Measurements from ENCODE around the gene SAMHD1. TPM values are rescaled to one million over a fixed set of nuclear protein-coding genes. Genes with fewer than 3 reads are reported as not detected.

Gene SAMHD1
- total RNA-seq, 2 donors from 2014 or later = 33.2 to 49.2 TPM

DNA sequence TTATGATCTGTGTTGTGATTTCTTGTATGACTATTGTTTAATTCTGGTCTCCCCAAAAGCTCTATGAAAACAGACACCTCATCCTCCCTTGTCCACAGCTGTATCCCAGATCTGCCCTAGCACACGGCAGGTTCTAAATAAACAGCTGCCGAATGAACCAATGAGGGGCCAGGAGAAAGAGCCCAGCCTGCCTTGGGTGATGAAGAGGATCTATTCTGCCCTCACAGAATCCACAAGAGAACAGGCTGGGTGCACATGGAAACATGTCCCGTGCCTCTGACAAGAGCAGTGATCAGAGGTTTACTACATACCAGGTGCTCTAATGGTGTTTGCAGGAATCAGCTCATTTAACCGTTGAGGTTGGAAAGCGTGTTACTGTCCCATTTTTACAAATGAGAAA lies 91.2 kb downstream of the SAMHD1 start:
- no peak for ATAC-seq (replicated peaks in 1 of 2)
- Mint-ChIP-seq H3K9me3 (no peaks in the 10 kb centered on the region), H3K27me3 (ENCODE audit: low read depth) (peaks cover 7% of the 10 kb centered on the region), H3K36me3 (ENCODE audit: insufficient read depth in 2 of 2) (no peaks in the 10 kb centered on the region), H3K4me1 (ENCODE audit: low read depth) (peaks cover 17% of the 10 kb centered on the region), H3K27ac (no peak overlapping the region), H3K4me3 (no peak overlapping the region)
- no peak for DNase-seq

DNA sequence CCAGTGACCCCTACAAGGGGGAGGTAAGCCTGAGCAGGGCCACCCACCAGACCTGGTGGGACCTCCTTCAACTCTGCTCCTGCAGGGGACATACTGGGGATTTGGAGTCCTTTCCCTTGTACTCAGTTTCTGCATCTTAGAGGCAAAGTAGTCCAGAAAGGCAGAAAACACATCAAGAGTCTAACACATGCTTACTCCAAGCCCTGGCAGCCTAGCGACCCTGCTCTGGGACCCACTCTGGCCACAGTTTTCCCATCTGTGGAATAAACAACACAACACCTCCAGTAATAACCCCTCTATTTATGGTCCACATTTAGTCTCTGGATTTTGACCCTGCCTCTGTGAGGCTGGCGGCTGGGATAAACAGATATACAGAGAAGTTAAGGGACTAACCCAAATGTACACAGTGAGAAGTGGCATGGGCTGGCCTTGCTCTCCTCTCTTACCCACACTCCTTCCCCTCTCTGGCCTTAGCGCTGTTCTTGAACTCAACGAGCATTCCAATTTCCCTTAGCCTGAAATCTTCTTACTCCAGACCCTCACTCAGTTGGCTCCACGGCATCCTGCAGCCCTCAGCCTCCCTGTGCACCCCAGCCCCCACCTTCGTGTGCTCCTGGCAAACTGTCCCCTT lies 91.7 kb downstream of the SAMHD1 start:
- Mint-ChIP-seq H3K4me3 (no peak overlapping the region), H3K27me3 (ENCODE audit: low read depth) (peaks cover 2% of the 10 kb centered on the region), H3K27ac (no peak overlapping the region), H3K9me3 (no peaks in the 10 kb centered on the region), H3K4me1 (ENCODE audit: low read depth) (peaks cover 12% of the 10 kb centered on the region), H3K36me3 (ENCODE audit: insufficient read depth in 2 of 2) (no peaks in the 10 kb centered on the region)
- DNase-seq (no peak), ATAC-seq (replicated peaks in 1 of 2) (no peak)

GRCh38 chr20:36859282-36859555 lies 92.3 kb downstream of the SAMHD1 start:
- H3K36me3 Mint-ChIP-seq (ENCODE audit: insufficient read depth in 2 of 2) = no peaks in the 10 kb centered on the region
- no peaks in the 10 kb centered on the region for H3K27me3 Mint-ChIP-seq (ENCODE audit: low read depth)
- ATAC-seq (replicated peaks in 1 of 2) = no peak
- no peak for DNase-seq
- H3K27ac Mint-ChIP-seq = no peak overlapping the region
- H3K4me3 Mint-ChIP-seq = no peak overlapping the region
- H3K9me3 Mint-ChIP-seq = no peaks in the 10 kb centered on the region
- H3K4me1 Mint-ChIP-seq (ENCODE audit: low read depth) = peaks cover 9% of the 10 kb centered on the region

DNA sequence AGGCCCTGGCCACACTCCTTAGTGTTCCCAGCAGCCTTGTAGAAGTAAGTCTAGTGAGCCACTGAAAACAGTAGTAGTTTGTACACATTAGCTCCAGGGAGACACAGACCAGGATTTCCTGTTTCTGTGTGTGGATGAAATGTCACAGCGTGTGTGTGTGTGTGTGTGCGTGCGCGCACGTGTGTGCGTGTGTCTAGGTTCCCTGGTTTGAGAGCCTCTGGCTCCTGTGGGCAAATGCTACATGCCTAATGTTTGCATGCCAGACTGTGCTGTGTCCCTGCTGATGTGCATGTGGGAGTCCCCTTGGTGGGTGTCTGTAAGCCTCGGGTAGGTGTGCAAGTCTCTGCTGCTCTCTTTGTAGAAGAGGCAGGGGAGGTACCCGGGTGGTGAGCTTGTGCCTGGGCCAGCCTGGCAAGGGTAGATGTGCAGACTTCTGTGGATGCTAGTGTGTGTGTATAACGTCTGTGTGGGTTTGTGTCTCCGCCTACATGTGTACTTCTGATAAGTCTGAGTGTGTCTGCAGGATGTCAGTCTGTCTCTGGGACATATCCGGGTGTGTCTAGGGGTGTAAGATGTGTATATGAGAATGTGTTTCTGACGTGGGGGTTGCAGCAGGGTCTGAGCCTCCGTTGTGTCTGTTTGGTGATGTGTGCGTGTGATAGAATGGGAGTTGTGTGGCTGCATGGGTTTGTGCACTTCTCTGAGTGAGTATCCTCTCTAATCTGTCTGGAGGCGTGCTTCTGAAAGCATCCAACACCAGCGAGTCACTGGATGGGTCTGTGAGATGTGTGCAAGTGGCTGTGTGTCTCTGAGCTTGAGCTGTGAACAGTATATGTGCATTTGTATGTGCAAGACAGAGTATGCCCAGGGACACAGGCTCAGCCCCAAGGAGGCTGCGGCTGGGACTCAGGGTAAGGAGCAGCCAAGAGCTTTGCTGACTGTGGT lies 94.5 kb downstream of the SAMHD1 start:
- peak overlapping the region; percentile 0 to 1 for H3K4me3 Mint-ChIP-seq
- H3K36me3 Mint-ChIP-seq (ENCODE audit: insufficient read depth in 2 of 2) = no peaks in the 10 kb centered on the region
- H3K27ac Mint-ChIP-seq = no peak overlapping the region
- DNase-seq (peak; percentile 22 to 32), ATAC-seq (replicated peaks in 1 of 2) (peak; percentile 58 to 65)
- no peaks in the 10 kb centered on the region for H3K9me3 Mint-ChIP-seq
- peaks cover 9% of the 10 kb centered on the region for H3K4me1 Mint-ChIP-seq (ENCODE audit: low read depth)
- H3K27me3 Mint-ChIP-seq (ENCODE audit: low read depth) = no peaks in the 10 kb centered on the region

GRCh38 chr20:36856195-36856594 lies 95.3 kb downstream of the SAMHD1 start:
- Mint-ChIP-seq H3K27me3 (ENCODE audit: low read depth) (no peaks in the 10 kb centered on the region), H3K4me3 (no peak overlapping the region), H3K9me3 (no peaks in the 10 kb centered on the region), H3K36me3 (ENCODE audit: insufficient read depth in 2 of 2) (no peaks in the 10 kb centered on the region), H3K4me1 (ENCODE audit: low read depth) (peaks cover 9% of the 10 kb centered on the region), H3K27ac (no peak overlapping the region)
- no peak for ATAC-seq (replicated peaks in 1 of 2)
- DNase-seq = no peak

- no peak overlapping the region for H3K4me3 Mint-ChIP-seq
- no peak overlapping the region for H3K27ac Mint-ChIP-seq
- H3K36me3 Mint-ChIP-seq (ENCODE audit: insufficient read depth in 2 of 2) = no peaks in the 10 kb centered on the region
- no peak for ATAC-seq (replicated peaks in 1 of 2)
- H3K27me3 Mint-ChIP-seq (ENCODE audit: low read depth) = no peaks in the 10 kb centered on the region
- peaks cover 9% of the 10 kb centered on the region for H3K4me1 Mint-ChIP-seq (ENCODE audit: low read depth)
- no peak for DNase-seq
- peaks cover 0 to 3% of the 10 kb centered on the region in 2 donors for H3K9me3 Mint-ChIP-seq
Measured at GRCh38 chr20:36855241-36855657, 96.3 kb downstream of the SAMHD1 start.

DNA sequence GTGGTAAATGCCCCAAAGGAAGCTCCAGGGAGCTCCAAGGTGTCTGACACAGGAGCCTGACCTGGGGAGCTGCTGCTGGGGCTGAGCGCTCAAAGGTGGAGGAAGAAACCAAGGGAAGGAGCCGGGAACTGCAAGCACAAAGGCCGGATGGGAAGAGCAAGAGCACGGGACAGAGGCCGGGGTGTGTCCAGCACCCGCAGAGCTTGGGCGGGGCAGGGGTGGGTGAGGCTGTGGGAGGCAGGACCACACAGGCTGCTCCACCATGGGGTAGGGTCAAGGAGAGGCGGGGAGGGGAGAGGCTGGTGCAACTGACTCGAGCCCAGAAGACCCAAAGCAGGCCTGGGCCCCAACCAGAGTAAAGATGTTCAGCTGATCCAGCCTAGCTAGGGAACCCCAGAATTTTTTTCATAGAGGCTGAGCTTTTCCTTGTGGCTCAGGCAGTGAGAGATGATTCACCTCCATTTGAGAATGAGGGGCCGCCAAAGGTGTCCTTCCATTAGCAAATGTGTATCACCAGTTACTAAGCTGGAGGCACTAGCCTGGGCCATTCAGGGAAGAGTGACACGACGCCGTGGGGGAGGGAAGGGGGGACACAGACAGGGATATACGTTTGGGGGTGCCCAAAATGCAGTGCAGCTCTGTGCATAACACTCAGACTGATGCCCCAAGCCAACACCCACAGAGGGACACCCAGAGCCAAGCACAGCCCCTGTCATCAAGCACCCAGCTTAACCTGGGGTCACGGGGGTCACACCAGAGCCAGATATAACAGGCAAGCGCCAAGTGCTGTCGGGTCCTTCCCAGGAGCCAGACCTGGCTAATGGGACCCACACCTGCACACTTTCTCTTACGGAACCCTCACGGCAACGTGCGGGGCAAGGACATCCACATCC lies 96.9 kb downstream of the SAMHD1 start:
- DNase-seq (no peak), ATAC-seq (replicated peaks in 1 of 2) (no peak)
- no peak overlapping the region for H3K4me3 Mint-ChIP-seq
- peaks cover 9% of the 10 kb centered on the region for H3K4me1 Mint-ChIP-seq (ENCODE audit: low read depth)
- no peak overlapping the region for H3K27ac Mint-ChIP-seq
- H3K9me3 Mint-ChIP-seq = peaks cover 0 to 3% of the 10 kb centered on the region in 2 donors
- H3K36me3 Mint-ChIP-seq (ENCODE audit: insufficient read depth in 2 of 2) = no peaks in the 10 kb centered on the region
- H3K27me3 Mint-ChIP-seq (ENCODE audit: low read depth) = no peaks in the 10 kb centered on the region

DNA sequence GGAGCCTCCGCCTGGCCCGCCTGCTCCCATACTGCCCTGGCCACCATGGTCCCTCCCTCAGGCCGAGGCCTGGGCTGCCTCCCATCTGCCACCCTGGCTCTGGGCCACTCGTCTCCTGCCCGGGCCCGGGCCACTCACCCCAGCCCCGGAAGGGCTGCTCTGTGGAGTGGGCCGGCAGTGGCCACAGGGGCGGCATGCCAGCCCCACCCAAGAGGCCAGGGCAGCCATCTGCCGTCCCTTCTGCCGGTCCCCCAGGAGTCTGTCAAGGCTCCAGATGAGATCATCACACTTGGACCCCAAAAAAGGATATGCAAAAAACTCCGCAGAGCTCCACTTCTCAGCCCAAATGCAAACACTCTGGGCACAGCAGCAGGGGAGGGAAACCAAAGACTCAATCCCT lies 99.3 kb downstream of the SAMHD1 start:
- Mint-ChIP-seq H3K27ac (no peak overlapping the region), H3K9me3 (peaks cover 0 to 3% of the 10 kb centered on the region in 2 donors), H3K27me3 (ENCODE audit: low read depth) (no peaks in the 10 kb centered on the region), H3K36me3 (ENCODE audit: insufficient read depth in 2 of 2) (no peaks in the 10 kb centered on the region), H3K4me3 (no peak overlapping the region), H3K4me1 (ENCODE audit: low read depth) (peaks cover 7% of the 10 kb centered on the region)
- ATAC-seq (replicated peaks in 1 of 2) (no peak), DNase-seq (no peak)

GRCh38 chr20:36851490-36851889 lies 100.0 kb downstream of the SAMHD1 start:
- DNase-seq = no peak
- no peak for ATAC-seq (replicated peaks in 1 of 2)
- Mint-ChIP-seq H3K4me3 (no peak overlapping the region), H3K36me3 (ENCODE audit: insufficient read depth in 2 of 2) (no peaks in the 10 kb centered on the region), H3K4me1 (ENCODE audit: low read depth) (no peaks in the 10 kb centered on the region), H3K27me3 (ENCODE audit: low read depth) (no peaks in the 10 kb centered on the region), H3K27ac (no peak overlapping the region), H3K9me3 (peaks cover 0 to 3% of the 10 kb centered on the region in 2 donors)

DNA sequence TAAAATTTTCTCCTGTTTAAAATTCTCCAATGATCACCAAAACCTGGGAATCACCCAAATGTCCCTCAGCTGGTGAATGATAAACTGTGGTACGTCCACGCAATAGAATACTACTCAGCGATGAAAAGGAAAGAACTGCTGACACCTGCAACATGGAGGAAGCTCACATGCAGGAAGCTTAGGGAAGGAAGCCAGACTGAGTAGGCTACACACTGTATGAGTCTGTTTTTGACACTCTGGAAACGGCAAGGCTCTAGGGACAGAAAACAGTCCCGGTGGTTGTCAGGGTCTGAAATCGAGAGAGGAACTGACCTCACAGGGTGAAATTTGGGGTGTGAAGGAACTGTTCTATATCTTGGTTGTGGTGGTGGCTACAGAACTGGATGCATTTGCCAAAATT lies 100.7 kb downstream of the SAMHD1 start:
- H3K27me3 Mint-ChIP-seq (ENCODE audit: low read depth) = no peaks in the 10 kb centered on the region
- H3K4me1 Mint-ChIP-seq (ENCODE audit: low read depth) = no peaks in the 10 kb centered on the region
- no peak for ATAC-seq (replicated peaks in 1 of 2)
- DNase-seq = no peak
- H3K4me3 Mint-ChIP-seq = no peak overlapping the region
- H3K27ac Mint-ChIP-seq = no peak overlapping the region
- peaks cover 0 to 3% of the 10 kb centered on the region in 2 donors for H3K9me3 Mint-ChIP-seq
- no peaks in the 10 kb centered on the region for H3K36me3 Mint-ChIP-seq (ENCODE audit: insufficient read depth in 2 of 2)

GRCh38 chr20:36849333-36850065 lies 102.0 kb downstream of the SAMHD1 start:
- no peaks in the 10 kb centered on the region for H3K4me1 Mint-ChIP-seq (ENCODE audit: low read depth)
- no peaks in the 10 kb centered on the region for H3K36me3 Mint-ChIP-seq (ENCODE audit: insufficient read depth in 2 of 2)
- H3K9me3 Mint-ChIP-seq = peaks cover 0 to 3% of the 10 kb centered on the region in 2 donors
- no peak overlapping the region for H3K4me3 Mint-ChIP-seq
- no peak overlapping the region for H3K27ac Mint-ChIP-seq
- no peaks in the 10 kb centered on the region for H3K27me3 Mint-ChIP-seq (ENCODE audit: low read depth)
- ATAC-seq (replicated peaks in 1 of 2) = no peak
- DNase-seq = no peak

DNA sequence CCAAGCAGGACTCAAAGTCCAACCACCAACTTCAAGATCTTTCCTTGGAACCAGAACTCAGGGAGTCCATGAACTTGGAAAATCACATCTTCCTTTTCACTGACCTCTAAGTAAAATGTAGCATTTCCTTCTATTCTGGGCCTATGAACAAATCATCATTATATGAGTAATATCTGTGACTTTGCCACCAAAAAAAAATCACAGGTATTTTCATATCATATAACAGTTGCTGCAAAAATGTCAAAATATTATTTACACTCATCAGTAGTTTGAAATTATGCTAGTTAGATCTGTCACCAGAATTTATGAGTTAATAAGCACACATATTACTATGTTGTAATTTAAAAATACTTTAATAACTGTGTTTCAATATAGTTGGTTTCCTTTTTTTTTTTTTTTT lies 102.8 kb downstream of the SAMHD1 start:
- Mint-ChIP-seq H3K27me3 (ENCODE audit: low read depth) (no peaks in the 10 kb centered on the region), H3K27ac (no peak overlapping the region), H3K9me3 (peaks cover 0 to 3% of the 10 kb centered on the region in 2 donors), H3K36me3 (ENCODE audit: insufficient read depth in 2 of 2) (no peaks in the 10 kb centered on the region), H3K4me3 (no peak overlapping the region), H3K4me1 (ENCODE audit: low read depth) (peaks cover 2% of the 10 kb centered on the region)
- ATAC-seq (replicated peaks in 1 of 2) = no peak
- no peak for DNase-seq
